ENCODE measurements around the gene RPL10A. TPM values are rescaled to one million over a fixed set of nuclear protein-coding genes. Genes with fewer than 3 reads are reported as not detected.

RPL10A gene
- total and polyA plus RNA-seq, 2 of the 13 experiments (the other 11 are each of a cell fraction or from before 2014, with no cell fraction given) = 1,854 to 2,726 TPM

DNA sequence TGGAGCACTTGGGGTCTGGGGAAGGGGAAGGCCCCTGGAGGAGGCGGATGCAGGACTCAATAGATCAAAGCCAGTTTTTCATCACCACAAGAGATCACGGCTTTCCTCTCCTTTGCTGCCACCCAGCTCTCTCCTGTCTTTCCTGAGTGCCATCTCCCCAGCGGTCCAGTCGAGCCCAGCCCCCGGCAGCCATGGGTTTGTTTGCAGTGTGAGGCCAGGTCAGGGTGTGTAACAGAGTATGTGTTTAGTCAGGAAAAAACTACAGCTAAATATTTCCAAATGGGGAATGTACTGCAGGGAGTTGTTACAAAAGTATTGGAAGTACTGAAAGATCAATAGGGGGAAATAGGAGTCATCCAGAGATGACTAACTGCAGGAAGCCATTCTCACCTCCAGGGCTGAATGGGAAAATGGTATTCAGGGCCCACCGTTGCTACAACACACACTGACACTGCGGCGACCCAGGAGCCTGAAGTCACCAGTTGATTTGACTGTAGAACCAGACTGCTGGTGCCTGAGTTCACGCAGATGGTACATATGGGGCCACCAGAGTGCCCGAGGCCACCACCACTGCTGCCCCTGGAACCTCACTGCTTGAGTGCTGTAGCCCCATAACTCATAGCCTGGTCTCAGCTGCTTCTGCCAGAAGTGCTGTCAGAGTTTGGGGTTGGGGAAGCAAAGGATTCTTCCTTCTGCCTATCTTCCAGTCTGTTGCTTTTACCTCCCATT lies 39.6 kb upstream of the RPL10A start (continued):
- TF ChIP-seq ZNF251 (CRISPR knock-in tag; IDR thresholded peaks at IDR 0.05) (no peak), SMAD3 (CRISPR knock-in tag; IDR thresholded peaks at IDR 0.05) (no peak), ZNF644 (CRISPR knock-in tag; IDR thresholded peaks at IDR 0.05; ENCODE audit: low read depth) (peak; percentile 27; the same call in 1 of the 2 replicates), NFYB (CRISPR knock-in tag; IDR thresholded peaks at IDR 0.05) (no peak), ZNF44 (CRISPR knock-in tag; IDR thresholded peaks at IDR 0.05) (0 out of 2 replicates have a peak, but pooled peaks have one; percentile 35), ZNF292 (CRISPR knock-in tag; IDR thresholded peaks at IDR 0.05; ENCODE audit: borderline replicate concordance, low read depth) (peak; percentile 49; the same call in 1 of the 2 replicates), KLF9 (CRISPR knock-in tag; IDR thresholded peaks at IDR 0.05; ENCODE audit: low read depth) (no peak), RFX5 (IDR thresholded peaks at IDR 0.05; ENCODE audit: low read depth, low read length) (no peak), FOXC1 (CRISPR knock-in tag; IDR thresholded peaks at IDR 0.05; ENCODE audit: borderline replicate concordance) (peak; percentile 82), NONO (IDR thresholded peaks at IDR 0.05) (no peak), NONO (CRISPR knock-in tag; conservative IDR thresholded peaks at IDR 0.05) (peak; percentile 76), ARHGAP35 (CRISPR knock-in tag; IDR thresholded peaks at IDR 0.05; ENCODE audit: borderline replicate concordance) (0 out of 2 replicates have a peak, but pooled peaks have one; percentile 64)
- TF ChIP-seq, protein P1, sequence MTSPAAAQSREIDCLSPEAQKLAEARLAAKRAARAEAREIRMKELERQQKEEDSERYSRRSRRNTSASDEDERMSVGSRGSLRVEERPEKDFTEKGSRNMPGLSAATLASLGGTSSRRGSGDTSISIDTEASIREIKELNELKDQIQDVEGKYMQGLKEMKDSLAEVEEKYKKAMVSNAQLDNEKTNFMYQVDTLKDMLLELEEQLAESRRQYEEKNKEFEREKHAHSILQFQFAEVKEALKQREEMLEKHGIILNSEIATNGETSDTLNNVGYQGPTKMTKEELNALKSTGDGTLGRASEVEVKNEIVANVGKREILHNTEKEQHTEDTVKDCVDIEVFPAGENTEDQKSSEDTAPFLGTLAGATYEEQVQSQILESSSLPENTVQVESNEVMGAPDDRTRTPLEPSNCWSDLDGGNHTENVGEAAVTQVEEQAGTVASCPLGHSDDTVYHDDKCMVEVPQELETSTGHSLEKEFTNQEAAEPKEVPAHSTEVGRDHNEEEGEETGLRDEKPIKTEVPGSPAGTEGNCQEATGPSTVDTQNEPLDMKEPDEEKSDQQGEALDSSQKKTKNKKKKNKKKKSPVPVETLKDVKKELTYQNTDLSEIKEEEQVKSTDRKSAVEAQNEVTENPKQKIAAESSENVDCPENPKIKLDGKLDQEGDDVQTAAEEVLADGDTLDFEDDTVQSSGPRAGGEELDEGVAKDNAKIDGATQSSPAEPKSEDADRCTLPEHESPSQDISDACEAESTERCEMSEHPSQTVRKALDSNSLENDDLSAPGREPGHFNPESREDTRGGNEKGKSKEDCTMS (CRISPR knock-in tag; conservative IDR thresholded peaks at IDR 0.05) = no peak
- TF ChIP-seq, protein P2, sequence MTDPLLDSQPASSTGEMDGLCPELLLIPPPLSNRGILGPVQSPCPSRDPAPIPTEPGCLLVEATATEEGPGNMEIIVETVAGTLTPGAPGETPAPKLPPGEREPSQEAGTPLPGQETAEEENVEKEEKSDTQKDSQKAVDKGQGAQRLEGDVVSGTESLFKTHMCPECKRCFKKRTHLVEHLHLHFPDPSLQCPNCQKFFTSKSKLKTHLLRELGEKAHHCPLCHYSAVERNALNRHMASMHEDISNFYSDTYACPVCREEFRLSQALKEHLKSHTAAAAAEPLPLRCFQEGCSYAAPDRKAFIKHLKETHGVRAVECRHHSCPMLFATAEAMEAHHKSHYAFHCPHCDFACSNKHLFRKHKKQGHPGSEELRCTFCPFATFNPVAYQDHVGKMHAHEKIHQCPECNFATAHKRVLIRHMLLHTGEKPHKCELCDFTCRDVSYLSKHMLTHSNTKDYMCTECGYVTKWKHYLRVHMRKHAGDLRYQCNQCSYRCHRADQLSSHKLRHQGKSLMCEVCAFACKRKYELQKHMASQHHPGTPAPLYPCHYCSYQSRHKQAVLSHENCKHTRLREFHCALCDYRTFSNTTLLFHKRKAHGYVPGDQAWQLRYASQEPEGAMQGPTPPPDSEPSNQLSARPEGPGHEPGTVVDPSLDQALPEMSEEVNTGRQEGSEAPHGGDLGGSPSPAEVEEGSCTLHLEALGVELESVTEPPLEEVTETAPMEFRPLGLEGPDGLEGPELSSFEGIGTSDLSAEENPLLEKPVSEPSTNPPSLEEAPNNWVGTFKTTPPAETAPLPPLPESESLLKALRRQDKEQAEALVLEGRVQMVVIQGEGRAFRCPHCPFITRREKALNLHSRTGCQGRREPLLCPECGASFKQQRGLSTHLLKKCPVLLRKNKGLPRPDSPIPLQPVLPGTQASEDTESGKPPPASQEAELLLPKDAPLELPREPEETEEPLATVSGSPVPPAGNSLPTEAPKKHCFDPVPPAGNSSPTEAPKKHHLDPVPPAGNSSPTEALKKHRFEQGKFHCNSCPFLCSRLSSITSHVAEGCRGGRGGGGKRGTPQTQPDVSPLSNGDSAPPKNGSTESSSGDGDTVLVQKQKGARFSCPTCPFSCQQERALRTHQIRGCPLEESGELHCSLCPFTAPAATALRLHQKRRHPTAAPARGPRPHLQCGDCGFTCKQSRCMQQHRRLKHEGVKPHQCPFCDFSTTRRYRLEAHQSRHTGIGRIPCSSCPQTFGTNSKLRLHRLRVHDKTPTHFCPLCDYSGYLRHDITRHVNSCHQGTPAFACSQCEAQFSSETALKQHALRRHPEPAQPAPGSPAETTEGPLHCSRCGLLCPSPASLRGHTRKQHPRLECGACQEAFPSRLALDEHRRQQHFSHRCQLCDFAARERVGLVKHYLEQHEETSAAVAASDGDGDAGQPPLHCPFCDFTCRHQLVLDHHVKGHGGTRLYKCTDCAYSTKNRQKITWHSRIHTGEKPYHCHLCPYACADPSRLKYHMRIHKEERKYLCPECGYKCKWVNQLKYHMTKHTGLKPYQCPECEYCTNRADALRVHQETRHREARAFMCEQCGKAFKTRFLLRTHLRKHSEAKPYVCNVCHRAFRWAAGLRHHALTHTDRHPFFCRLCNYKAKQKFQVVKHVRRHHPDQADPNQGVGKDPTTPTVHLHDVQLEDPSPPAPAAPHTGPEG (CRISPR knock-in tag; IDR thresholded peaks at IDR 0.05) = no peak
- TF ChIP-seq, protein P3, sequence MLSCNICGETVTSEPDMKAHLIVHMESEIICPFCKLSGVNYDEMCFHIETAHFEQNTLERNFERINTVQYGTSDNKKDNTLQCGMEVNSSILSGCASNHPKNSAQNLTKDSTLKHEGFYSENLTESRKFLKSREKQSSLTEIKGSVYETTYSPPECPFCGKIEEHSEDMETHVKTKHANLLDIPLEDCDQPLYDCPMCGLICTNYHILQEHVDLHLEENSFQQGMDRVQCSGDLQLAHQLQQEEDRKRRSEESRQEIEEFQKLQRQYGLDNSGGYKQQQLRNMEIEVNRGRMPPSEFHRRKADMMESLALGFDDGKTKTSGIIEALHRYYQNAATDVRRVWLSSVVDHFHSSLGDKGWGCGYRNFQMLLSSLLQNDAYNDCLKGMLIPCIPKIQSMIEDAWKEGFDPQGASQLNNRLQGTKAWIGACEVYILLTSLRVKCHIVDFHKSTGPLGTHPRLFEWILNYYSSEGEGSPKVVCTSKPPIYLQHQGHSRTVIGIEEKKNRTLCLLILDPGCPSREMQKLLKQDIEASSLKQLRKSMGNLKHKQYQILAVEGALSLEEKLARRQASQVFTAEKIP (CRISPR knock-in tag; IDR thresholded peaks at IDR 0.05; ENCODE audit: borderline replicate concordance) = no peak
